ENCODE data around the gene TRDMT1.

GRCh38 chr10:17229016-17229716 lies 27.7 kb upstream of the TRDMT1 start:
- TF ChIP-seq CTCF (IDR thresholded peaks at IDR 0.05; ENCODE audit: low read depth, low read length, poor library complexity, severe bottlenecking): no peak
- TF ChIP-seq EZH2phosphoT487 (IDR thresholded peaks at IDR 0.05; ENCODE audit: borderline replicate concordance, low read length): no peak

Measured in DOHH2 (cell line).